NOMO-1 treated with DMSO at 0.1 percent for 48 hours (cell line): ENCODE results near the gene SLC47A2.

Source experiments
- DNase-seq: peaks from one replicate; lab custom pipeline; 2025; ENCODE audit not compliant: unreplicated experiment; lab: John Stamatoyannopoulos, UW

The SLC47A2 gene

DNA sequence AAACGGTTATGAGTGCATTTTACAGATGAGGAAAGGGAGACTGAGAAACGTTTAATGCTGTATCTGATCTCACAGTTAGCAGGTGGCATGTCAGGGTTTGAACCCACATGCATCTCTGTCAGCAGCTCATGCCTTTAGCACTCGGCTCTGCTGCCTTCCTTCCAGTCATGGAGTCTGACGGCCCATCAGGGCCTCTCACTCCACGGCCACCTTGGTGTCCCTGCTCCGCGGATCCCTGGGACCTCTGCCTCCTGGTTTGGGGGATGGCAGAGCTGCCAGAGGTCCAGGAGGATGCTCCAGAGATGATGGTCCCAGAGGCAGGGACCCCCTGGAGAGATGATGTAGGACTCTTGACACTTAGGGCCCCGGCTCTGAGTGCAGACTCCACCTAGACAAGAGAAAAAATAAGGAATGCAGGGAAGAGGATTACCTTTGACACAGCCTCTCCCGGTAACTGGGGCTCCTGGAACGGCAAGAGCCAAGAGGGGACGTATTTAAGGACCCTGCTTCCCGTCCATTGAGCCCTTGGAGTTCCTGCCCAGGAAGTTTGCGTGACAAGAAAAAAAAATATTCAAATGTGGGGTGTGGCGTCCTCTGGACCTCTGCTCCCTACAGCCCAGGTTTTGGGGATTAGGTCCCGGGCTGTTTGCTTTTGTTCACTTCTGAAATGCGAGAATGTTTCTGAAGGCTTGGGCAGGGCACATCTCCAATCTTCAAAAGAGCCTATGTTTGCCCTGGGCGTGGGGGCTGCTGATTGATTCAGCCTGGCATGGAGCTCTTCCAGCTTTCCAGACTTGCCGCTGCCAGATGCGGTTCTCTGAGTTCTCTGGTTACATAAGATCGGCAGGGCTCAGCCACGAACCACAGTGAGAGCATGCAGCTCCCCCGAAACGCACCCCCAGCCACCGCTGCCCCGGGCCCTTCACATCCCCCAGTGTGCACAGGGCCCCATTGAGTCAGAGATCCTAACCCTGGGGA lies 31.7 kb upstream of the SLC47A2 start, which contains the start of gene ALDH3A1:
ALDH3A1 (minus strand) TSS at position 470 of the 978 bp plus-strand sequence. CDS start 3,169 bp downstream, outside the sequence.
- no peak for DNase-seq

DNA sequence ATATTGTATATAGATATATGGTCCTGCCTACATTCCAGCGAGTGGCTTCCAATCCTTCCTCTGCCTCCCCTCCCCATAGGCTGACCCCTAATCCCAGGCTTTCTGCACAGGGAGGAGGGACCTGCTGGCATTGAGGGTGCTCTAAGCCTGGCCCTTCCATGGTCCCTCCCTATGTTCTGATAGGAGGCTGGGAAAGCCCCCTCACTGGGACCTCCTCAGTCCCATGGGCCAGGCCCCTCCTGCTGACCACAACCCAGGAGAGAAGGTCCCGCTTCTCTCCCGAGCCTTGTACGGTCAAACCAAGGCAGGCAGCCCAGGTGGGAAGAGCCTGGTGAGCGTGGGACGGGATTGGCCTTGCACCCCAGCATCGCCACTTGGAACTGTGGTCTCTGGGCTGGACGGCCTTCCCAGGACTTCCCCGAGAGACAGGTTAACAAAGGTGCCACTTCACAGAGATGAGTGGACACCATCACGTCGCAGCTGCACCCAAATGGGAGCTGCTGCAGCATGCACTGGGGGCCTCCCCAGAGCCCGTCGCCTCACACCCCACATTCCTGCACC lies 30.9 kb upstream of the SLC47A2 start:
- DNase-seq = no peak

DNA sequence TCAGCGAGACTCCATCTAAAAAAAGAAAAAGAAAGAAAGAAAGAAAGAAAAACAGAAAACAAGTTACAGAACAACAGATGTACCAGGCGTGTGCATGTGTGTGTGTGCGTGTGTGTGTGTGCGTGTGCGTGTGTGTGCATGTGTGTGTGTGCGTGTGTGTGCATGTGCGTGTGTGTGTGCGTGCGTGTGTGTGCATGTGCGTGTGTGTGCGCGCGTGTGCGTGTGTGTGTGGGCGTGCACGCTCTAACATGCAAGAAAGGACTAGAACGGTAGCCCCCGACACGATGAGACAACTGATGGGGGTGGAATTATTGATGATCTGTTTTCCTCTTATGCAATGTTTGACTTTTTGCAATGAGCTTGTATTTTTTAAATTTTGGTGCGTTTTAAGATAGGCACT lies 30.1 kb upstream of the SLC47A2 start:
- no peak for DNase-seq

DNA sequence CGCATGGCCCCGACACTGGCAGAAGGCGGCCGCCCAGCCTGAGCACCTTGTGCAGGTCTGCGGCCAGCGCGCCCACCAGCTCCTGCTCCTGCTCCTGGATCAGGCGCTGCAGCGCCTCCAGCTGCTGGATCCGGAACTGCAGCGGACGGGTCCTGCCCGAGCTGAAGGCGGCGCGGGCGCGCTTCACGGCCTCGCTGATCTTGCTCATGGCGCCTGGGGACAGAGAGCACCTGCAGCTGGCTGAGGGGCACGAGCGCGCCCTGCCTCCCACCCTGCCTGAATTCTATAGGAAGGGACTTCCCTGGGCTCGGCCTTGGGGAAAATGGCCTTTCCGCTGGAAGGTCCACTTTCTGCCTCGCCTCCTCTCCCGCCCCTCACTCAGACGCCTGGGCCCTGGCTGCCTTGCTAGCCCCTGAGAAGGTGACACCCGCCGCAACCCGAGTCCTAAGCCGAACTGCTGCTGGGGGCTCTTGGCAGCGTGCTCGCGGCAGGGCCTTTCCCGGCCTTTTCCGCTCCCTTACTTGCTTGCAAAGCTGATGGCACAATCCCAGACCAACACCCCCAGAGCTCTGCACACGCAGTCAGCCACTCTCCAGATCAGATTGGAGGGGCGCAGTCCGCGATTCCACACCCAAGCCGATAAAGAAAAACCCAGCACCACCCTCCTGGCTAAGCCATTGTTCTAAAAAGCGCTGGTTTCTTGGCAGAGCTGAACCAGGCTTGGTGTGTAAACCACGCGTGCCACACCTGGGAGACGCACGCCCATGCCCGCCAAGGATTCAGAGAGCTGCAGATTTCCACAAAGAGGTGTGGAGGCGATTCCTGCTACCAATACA lies 28.8 kb upstream of the SLC47A2 start:
- peak; percentile 74 for DNase-seq

DNA sequence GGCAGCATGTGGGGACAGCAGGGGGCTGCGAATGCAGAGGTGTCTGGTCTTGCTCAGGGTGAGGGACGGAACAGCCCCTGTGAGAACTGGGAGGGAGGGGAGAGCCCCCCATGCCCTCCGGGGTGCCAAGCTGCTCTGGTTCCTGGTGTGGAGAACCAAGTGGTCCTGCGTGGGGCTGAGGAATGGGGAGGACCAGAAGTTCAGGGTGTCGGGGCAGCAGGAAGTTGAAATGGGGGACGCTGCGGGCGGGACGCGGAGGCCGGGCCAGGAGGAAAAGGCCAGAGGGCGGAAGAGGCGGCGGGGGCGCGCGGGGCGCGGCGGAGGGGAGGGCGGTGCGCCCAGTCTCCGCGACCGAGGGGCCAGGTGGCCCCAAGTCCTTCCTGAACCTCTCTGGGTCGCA lies 28.1 kb upstream of the SLC47A2 start:
- peak; percentile 38 for DNase-seq

DNA sequence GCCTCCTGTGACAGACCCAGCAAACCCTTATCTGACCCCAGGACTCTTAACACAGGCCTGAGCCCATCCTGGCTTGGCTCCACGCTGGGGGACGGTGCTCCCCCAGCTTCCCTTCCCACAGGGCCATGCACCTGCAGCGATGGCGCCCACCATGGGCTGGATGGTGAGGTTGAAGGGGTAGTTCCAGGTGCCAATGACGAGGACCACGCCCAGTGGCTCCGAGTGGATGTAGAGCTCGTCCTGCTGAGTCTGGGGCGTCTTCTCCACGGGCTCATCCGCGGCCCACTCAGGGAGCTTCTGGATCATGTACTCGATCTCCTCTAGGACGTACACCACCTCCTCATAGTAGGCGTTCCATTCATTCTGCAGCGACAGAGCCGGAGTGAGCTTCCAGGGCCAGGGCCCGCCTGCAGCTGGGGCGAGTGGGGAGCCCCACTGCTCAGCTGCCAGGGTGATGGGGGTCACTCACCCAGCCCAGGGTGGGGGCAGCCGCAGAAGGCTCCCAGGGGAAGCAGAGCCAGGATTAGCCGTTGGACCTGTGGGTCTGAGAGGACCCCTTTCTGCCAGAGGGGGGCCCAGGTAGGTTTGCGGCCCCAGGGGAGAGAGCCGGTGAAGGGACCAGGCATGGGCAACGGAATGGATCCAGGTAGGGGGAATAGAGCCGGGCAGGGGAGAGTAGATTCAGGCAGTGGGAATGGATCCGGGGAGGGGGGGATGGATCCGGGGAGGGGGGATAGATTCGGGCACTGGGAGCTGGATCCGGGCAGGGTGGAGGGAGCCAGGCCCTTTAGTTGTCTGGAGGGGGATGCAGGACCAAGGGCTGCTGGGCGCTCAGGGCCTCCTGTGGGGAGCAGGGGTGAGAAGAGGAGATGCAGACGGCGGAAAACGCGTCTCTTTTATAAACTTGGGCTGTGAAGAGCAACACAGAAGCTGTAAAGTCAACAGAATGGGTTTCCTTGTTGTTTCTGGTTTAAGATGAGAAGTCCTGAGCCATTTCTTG lies 27.0 kb upstream of the SLC47A2 start:
- DNase-seq = no peak

DNA sequence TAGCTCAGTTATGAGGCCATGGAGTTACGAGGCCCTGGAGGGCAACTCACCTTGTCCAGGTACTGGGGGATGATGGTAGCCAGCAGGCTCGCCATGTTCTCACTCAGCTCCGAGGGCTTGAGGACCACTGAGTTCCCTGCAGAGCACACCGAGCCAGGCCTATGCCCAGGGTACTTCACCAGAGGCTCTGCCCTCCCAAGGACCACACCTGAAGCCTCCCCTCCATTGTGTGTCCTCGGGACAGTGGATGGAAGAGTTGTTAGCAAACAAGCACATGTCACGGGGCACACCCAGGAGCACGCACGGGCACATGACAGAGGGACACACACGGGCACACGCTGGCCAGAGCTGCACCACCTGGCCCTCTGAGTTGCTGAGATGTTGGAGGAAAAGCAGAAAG lies 26.1 kb upstream of the SLC47A2 start:
- DNase-seq = no peak

DNA sequence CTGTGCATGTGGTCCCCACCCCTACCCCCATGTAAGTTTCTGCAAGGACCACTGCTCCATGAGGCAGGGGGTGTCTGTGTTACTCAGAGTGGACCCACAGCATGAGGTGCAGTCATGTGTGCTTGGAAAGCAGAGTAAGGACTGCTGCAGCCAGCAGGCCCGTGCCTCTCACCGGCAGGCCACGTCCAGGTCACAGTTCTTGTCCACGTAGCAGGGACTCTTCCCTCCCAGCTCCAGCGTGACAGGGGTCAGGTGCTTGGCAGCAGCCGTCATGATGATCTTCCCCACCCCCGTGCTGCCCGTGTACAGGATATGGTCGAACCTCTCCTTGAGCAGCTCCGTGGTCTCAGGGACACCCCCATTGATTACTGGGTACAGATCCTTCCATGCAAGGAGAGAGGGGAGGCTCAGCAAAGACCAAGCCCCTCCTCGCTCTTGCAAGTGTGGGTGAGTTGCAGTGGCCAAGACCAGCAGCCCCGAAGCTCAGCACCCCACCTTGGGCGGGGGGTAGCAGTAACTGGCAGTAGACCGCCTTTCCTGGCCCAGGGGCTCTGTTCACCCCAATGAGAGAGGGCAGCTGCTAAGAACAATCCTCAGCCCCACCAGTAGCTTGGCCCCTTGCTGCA lies 25.6 kb upstream of the SLC47A2 start:
- no peak for DNase-seq

DNA sequence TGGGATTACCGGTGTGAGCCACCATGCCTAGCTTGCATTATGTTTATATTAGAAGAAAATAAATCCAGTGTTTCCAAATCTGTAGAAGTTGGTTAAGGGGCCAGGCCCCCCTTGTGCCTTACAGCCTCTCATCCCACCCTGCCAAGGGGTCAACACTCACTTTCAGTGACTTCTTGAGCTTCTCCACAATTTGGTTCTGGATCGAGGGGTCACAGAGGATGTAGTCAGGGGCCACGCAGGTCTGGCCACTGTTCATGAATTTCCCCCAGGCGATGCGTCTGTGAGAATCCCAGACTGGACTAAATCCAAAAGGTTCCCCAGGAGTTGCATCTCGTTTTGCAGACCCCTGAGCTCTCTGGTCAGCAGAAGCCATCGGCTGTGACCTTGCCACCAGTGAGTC lies 24.5 kb upstream of the SLC47A2 start:
- no peak for DNase-seq

DNA sequence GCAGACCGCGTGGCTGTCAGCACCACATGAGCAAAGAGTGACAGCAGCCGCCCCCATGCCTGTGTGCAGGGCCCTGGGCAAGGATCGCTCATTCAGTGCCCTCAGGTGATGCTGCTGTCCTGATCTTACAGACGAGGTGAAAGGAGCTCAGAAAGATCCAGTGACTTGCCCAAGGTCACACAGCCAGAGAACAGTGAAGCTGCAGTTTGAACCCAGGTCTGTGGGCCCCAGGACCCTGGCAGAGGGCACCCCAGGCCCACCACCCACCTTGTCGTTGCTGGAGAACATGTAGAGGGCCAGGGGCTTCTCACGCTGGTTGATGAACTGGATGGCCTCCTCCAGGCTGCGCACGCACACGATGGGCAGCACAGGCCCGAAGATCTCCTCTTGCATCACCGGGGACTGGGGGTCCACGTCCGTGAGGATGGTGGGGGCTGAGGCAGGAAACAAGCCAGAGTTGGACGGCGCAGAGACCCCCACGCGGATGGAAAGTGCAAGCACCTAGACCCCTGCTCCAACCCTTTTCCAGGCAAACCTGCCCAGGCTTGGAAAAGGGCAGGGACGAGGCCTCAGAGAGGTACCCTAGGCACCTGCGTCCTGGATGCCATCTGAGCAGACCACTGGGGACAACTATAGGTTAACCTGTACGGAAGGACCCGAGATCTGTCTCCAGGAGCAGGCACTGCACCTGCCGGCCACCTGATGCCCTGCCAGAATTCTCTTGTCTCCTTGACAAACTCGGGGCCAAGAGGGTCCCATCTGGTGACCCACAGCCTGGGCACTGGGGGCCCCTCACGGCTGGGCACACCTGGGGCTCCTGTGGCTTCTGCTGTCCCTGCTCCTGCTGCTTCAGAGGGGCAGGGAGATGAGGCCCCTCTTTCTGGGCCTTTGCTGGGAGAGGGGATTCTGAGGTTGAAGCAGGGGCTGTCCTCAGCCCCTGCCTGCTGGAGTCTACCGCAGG lies 23.1 kb upstream of the SLC47A2 start:
- DNase-seq = no peak

DNA sequence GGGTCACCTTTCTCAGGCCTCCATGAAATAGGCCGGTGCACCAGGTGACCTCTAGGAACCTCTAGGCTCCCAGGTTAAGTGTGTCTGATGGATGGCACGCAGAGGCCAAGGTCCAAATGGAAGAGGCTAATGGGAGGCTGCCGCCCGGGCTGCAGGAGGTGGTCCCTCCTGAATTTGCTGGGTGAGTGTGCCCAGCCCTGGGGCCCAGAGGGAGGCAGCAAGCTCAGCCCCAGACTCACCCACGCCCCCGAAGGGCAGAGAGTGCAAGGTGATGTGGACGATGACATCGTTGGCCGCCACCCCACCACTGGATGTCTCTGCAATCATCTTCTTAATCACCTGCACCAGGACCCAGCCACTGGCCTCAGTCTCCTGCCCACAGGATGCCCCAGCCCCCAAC lies 22.4 kb upstream of the SLC47A2 start:
- DNase-seq = no peak

DNA sequence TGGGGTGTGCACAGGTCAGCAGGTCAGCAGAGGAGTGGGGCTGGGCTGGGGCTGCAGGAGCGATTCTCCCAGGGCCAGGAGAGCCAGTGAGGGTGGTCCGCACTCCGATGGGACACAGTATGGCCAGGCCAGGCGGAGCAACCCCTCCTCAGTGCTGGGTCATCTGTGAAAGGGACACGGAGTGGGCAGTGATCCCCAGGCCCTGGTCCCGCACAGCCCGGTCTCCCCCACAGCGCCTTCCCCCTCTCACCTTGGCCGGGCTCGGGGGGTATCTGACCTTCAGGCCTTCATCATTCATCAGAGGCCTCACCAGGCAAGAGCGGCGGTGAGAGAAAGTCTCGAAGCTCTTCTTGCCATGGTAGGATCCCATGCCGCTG lies 21.7 kb upstream of the SLC47A2 start:
- no peak for DNase-seq

DNA sequence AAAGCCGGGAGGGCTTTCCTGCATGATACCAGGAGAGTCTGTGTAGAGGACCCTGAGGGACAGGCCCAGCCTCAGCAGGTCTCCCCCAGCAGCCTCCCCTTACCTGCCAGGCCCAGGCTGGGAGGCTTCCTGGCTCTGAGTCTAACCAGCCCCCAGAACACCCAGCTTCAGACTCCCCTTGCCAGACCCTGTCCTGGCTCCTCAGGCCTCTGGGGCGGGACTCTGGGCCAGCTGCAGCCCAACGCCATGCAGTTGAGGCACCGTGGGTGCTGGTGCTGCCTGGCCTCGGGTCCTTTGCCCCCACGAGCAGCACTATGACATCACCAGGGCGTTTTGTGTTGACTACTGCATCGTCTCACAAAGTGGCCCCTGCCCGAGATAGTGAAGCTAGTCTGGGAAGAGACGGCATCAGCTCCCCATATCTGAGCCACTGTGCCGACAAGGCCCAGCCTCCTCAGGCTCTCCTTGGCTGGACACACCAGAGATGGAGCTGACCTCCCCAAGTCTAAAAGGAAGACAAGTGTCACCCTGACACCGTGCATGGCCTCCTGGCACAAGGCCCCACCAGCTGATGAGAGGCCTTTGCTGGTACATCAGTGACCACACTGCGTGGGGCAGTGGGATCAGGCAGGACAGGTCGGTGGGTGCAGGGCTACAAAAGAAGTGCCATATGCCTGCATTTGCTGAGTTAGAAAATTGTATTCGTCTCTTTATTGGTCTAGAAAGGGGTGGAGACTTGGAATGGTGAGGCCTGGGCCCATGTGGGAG lies 21.1 kb upstream of the SLC47A2 start:
- DNase-seq = no peak

DNA sequence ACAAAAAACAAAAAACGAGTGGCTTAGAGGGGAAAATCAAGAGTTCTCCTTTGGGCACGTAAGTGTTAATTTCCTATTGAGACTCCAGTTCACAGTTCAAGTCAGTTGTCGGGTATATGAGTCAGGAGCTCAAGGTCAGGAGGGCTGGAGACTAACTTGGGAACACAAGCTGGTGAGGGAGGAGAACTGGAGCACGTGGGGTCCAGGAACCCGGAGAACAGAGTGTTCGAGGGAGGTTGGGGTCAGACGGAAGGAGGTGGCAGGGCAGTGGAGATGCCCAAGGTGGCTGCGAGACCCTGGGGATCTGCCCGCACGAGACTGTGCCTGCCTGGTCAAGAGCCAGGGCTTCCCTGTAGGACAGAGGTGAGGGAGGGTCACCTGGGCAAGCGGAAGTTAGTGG lies 19.7 kb upstream of the SLC47A2 start:
- DNase-seq = no peak

DNA sequence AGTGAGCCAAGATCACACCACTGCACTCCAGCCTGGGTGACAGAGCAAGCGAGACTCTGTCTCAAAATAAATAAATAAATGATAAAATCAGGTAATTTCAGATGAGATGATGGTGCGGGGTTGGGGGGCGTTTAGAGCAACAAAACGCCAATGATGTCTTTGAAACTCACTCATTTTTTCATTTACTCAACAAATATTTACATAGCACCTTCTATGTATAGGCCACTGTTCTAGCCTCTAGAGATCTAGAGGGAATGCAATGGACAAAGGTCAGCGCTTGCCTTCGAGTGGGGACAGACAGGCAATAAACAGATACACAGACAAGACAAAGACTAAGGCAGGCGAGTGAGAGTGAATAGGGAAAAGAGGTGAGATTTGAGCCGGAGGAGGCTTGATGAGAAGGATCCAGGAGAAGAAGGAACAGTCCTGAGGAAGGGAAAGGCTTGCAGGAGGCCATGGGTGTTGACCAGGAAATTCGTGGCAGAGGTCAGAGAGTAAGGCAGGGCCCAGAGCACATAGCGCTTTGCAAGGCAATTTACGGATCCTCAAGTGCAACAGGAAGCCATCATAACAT lies 17.7 kb upstream of the SLC47A2 start:
- no peak for DNase-seq

DNA sequence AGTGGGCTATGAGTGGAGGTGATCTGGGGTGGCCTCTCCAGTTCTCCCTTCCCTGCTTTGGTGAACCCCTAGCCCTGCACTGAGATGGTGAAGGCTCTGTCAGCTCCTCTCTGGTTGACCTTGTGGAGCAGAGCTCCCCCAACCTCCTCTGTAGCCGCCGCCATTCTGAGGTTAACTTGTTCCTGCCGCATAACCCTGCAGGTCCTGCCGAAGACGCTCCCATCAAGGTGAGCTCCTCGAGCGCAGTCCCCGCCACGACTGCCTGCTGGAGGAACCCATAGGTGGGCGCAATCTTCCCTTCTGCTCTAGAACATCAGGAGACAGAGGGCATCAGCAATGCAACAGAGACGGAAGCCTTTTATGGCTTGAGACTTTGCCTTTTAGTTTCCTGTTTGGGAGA lies 15.2 kb upstream of the SLC47A2 start:
- DNase-seq = no peak

DNA sequence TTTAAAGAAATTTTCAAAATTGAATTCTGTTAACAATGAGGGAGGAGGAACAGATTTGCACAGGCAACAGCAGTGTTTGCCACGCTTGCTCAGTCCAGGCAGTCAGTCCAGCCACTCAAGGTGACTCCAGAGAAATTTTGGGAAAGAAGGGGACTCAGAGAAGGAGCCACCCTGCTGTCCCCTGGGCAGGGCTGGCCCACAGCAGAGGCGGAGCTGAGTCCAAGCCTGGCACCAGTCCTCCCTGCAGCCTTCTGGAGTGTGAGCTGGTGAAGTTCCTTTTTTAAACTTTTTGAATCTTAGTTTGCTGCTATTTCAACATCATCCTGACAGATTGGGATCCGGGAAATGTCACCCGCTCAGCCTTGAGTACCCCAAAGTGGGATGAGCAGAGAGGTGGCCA lies 14.5 kb upstream of the SLC47A2 start:
- peak; percentile 23 for DNase-seq

DNA sequence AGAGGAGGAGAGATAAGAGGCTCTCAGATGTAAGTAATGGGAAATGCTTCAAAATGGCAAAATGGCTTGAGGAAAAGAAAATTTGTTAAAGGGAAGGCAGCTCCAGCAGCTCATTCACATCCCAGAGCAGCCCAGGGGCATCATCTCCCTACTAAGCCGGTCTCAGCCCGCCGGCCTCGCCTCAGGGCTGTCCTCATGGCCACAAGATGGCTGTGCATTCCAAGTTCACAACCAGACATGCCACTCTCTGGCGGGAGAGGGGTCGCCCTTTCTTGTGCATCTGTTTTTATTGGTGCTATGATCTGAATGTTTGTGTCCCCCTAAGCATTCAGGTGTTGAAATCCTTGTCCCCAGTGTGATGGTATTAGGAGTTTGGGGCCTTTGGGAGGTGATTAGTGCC lies 13.5 kb upstream of the SLC47A2 start:
- no peak for DNase-seq
